GM20431 (cell line): ENCODE data around the gene PIM2.
"Not testable (repeated sequence)": the region's sequence is repeated elsewhere in the genome, so short reads cannot be mapped to it uniquely, and the experiment has no call there.

ENCODE experiments used
- in situ Hi-C: fragments of 300-500 bp; cut with MseI, MboI; formaldehyde crosslinking; loops from one replicate; pipeline ENCODE4 v1.15.0; 2020; ENCODE audit warnings: low sequenced_read_pairs; ENCODE audit not compliant: unreplicated experiment

PIM2 gene

DNA sequence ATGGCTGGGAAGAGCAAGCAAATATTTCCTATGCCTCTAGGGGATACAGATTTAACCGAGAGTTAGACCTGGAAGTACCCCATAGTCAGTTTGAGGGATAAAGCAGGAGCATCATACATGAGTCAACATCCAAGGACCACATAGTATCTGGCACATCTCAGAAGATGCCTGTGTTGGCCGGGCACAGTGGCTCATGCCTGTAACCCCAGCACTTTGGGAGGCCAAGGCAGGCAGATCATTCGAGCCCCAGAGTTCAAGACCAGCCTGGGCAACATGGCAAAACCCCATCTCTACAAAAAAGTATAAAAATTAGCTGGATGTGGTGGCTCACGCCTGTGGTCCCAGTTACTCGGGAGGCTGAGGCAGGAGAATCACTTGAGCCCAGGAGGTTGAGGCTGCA lies 32.2 kb downstream of the PIM2 start:
- in situ Hi-C loops: not testable (repeated sequence)

DNA sequence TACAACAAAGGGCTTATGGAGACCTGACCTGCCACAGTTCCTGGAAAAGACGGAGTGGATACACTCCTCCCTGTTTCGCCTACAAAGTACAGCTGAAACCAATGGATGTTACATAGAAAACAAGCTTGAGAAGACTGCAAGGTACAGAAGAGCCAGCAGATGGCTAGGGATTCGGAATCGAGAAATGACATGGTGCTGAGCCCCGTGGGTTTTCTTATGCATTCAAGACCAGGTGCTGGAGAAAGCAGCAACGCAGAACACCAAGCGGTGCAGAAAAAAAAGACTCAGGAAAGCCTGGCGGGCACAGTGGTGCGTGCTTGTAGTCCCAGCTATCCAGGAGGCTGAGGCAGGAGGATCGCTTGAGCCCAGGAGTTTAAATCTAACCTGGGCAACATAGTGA lies 35.1 kb downstream of the PIM2 start:
- in situ Hi-C loops: no loop called here

DNA sequence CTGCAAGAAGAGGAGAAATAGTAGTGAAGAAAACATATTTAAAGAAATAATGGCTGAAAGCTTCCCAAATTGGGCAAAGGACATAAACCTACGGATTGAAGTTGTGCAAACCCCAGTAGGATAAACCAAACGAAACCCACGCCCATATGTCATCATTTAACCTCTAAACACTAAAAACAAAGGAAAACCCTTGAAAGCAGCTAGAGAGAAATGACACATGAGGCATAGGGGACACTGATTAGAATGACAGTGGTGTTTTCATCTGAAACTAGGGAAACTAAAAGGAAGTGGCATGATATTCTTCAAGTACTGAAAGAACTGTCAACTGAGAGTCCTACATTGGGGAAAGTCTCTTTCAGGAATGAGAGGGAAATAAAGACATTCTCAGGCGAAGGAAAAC lies 41.9 kb downstream of the PIM2 start:
- in situ Hi-C loops: not testable (repeated sequence)

DNA sequence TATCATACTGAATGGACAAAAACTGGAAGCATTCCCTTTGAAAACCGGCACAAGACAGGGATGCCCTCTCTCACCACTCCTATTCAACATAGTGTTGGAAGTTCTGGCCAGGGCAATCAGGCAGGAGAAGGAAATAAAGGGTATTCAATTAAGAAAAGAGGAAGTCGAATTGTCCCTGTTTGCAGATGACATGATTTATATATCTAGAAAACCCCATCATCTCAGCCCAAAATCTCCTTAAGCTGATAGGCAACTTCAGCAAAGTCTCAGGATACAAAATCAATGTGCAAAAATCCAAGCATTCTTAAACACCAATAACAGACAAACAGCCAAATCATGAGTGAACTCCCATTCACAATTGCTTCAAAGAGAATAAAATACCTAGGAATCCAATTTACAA lies 46.8 kb downstream of the PIM2 start:
- in situ Hi-C loops: not testable (repeated sequence)

DNA sequence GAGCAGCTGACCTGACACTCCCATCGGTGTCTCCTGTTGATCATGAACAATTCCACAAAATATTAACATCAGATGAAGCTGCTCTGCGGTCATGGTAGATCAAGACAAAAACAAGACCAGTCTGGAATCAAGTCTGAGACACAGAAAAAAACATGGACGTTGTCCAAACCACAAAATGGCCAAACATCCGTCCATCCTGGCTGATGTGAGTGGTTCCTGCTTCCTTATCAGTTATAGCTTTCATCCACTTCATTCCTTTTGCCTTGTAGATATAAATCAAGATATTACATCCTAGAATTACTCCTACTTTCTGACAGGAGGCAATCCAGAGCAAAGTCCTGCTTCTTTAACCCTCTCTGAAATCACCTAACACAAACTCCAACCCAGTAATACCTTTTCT lies 54.6 kb downstream of the PIM2 start:
- in situ Hi-C loops: no loop called here
